Muscle of back (tissue), 11 donors: Measurements from ENCODE around the gene RTN4RL1. TPM values are rescaled to one million over a fixed set of nuclear protein-coding genes. Genes with fewer than 3 reads are reported as not detected.

Experiments used
- DNase-seq, 3 donors: peaks; one replicate each; pipeline versions ENCODE4 v3.0.0 to v3.0.0-alpha.2; 2013
- polyA plus RNA-seq, 10 donors: library from polyadenylated mRNA; unstranded; fragments of 120-200 nt; gene quantifications; one replicate each; pipeline ENCODE4 v1.2.1, GENCODE V29; 2013; ENCODE audit not compliant: insufficient read length in 10 of 10

The RTN4RL1 gene
- polyA plus RNA-seq, 10 donors, result 0.70 to 1.8 (median 1.1) TPM

DNA sequence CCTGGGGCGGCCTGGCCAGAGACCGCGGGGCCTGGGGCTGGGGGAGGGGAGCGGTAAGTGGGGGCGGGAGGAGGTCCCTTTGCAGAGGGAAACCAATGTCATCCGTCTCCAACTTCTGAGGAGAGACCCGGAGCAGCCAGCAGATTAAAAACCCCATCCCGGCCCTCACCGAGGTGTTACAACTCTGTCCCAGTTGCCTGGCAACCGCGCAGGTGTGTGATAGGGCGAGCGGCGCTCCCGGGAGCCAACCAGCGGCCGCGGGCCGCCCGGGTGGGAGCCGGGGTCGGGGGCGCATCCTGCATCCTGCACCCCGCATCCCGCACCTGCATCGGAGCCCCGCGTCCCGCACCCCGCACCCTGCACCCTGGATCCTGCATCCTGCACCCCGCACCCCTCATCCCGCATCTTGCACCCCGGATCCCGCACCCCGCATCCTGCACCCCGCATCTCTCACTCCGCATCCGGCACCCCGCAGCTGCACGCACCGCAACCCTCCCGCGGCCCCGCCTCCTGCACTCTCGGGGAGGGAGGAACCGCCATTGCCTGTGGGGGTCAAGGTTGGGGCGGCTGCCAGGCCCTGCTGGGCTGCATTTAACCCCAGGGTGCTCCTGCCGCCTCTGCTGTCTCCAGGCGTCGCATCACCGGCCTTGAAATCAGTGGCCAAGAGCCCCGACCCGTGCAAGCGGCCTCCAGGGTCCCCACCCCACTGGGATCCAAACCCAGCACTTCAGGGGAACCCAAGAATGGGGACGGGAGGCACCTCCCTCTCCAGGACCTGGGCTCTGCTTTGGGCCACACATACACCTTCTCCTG is 47.3 kb downstream of the RTN4RL1 start:
- no peak for DNase-seq

DNA sequence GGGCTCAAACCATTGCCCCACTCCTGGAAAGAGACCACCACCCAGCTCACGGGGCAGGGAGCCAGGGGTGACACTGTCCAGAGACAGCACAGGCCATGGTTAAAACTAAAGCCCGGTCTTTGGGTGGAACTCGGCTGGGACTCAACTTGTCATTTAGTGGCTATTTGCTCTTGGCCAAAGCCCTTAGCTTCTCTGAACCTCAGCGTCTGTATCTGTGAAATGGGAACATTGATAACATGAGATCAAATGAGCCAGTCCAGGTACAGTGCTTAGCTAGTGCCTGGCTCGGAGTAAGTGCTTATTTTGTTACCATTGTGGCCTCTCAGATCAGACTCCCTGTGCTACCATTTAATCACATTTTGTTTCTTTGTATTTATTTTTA is 48.5 kb downstream of the RTN4RL1 start:
- DNase-seq, result no peak

DNA sequence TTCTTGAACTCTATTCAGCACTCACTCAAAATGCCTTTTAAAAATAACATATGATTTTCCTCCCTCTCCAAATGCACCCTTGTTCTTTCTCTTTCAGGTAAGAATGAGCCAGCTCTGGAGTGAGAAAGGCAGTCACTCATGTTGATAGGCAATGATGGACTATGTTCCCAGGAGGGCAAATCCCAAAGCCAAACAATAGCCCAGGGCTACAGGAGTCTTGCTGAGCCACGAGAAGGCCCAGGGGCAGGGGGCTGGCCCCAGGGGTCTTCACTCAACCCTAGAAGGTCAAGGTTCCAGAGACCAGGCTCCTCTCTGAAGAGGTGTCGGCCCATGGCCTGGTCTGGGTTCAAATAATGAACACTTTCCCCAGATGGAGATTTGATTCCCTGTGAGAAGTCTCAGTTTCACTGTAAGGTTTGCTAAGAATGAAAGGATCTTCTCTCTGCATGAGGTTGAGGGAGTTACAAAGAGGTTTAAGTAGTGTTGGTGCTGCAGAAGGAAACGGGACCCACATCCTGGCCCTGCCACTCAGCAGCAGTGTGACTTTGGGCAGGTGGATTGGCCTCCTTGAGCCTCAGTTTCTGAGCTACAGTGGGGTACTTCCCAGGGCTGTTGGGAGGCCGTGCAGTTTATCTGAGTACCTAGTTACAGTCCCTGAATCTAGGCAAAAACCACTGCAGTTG is 49.0 kb downstream of the RTN4RL1 start:
- no peak for DNase-seq

DNA sequence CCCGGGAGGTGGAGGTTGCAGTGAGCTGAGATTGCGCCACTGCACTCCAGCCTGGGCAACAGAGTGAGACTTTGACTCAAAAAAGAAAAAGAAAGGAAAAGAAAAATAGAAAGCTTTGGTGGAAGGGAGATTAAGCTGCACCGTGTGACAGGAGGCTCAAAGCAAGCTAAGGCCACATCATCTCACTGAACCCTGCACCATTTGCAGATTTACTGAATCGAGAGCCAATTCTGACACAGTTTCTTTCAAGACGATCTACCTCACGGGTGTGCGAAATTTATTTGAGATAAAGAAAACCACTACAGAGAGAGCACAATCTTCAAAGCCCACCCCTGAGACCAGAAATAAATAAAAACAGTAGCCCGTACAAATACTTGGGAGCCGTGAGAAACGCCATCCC is 49.6 kb downstream of the RTN4RL1 start:
- DNase-seq, result no peak

DNA sequence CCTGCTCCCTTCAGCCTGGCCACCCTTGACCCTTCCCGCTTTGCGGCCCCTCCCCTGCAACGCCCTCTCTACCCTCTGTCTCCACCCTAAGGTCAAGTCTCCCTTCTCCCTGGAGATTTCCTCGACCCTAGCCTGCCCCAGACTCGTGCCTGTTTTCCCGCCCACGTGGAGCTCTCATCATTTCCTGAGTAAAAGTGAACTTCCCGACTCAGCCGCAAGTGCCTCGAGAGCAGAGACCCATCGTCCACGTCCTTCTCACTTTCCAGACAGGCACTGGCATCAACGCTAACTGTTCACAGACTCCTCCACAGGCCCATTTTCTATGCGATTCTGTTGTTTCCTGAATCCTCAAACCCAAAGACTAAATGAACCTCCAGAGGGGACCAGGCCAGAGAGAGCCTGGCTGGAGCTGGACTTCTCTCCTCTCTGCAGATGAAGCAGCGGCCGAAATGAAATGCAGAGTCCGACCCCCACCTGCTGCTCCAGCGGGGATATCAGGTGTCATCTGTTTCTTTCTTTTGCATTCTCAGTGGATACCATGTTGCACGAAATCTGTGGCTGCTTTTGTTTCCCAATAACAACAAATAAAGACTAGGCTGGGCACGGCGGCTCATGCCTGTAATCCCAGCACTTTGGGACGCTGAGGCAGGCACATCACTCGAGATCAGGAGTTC is 52.5 kb downstream of the RTN4RL1 start:
- peak in 1 of 3 donors; percentile 65 for DNase-seq

DNA sequence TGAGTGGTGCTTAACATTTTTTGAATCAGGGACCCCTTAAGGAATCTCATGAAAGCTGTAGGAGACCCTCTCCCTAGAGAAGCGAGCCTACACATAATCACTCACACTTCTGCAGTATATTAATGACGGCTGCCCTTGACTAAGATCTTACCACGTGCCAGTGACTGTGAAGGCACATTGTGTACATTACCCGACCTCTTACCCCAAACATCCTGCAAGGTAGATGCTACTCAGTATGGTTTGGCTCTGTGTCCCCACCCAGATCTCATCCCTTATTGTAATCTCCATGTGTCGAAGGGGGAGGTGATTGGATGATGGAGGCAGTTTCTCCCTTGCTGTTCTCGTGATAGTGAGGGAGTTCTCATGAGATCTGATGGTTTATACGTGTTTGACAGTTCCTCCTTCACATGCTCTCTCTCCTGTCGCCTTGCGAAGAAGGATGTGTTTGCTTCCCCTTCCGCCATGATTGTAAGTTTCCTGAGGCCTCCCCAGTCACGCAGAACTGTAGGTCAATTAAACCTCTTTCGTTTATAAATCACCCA is 54.2 kb downstream of the RTN4RL1 start:
- no peak for DNase-seq

DNA sequence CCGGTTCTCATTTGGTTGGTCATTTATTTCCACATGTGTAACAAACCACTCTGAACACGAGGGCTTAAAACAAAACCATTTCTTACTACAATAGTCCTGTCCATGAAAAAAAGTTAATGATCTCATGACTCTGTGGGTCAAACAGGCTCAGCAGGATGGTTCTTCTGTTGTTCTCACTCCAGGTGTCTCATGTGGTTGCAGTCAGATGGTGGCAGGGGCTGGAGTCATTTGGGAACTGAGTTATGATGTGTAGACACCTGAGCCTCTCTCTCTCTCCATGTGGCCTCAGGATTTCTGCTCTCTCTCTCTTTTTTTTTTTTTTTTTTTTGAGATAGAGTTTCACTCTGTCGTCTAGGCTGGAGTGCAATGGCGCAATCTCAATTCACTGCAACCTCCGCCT is 55.4 kb downstream of the RTN4RL1 start:
- DNase-seq, result no peak

DNA sequence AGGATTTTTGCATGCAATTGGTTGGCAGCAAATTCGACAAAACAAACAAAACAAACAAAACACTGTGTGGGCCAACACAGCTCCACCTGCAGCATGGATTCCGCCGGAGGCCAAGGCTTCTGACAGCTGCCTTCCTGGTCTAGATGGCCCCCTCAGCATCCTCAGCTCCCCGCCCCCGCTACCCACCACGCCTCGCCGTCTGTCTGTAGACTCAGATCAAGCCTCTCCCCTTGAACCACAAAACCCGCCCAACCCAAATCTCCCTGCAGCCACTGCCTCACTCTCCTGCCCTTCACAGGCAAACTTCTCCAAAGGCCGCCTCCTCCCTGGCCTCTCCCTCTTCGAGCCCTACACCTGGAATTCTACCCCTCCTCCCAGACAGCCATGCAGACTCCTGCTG is 57.9 kb downstream of the RTN4RL1 start:
- DNase-seq, result no peak

DNA sequence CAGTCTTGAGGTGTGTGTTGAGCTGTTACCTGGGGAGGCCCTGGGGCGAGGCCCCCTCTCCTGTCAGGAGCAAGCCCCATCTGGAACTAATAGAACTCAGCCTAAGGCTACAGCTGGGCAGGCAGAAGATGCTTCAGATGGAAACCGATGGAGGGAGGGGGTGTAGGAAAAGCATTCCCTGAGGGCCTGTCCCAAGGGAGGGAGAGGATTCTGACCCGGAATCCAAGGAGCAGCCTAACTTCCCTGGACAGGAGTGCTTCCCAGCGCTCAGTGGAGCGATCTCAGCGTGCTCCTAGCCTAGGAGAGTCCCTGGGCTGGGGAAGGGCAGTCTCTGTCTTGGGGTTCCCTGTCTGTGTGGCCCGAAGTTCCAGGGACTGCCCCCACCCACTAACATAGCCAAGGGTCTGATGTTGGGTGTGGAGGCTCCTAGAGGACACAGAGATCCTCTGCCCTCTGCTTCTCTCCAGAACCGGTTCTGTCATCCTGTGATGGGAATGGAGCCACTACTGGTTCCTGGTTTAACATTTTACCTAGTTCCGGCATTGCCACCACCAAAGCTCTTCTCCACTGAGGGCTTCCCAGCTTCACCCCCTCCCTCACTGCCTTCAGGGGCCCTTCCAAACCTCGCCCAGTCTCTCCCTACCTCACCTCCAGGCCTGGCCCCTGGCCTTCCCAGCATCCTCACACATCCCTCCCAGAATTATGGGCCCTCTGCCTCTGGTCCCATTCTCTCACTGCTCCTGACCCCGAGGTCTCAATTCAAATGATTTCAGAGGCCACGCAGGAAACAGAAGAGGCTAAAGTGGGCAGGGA is 58.7 kb downstream of the RTN4RL1 start:
- no peak for DNase-seq

DNA sequence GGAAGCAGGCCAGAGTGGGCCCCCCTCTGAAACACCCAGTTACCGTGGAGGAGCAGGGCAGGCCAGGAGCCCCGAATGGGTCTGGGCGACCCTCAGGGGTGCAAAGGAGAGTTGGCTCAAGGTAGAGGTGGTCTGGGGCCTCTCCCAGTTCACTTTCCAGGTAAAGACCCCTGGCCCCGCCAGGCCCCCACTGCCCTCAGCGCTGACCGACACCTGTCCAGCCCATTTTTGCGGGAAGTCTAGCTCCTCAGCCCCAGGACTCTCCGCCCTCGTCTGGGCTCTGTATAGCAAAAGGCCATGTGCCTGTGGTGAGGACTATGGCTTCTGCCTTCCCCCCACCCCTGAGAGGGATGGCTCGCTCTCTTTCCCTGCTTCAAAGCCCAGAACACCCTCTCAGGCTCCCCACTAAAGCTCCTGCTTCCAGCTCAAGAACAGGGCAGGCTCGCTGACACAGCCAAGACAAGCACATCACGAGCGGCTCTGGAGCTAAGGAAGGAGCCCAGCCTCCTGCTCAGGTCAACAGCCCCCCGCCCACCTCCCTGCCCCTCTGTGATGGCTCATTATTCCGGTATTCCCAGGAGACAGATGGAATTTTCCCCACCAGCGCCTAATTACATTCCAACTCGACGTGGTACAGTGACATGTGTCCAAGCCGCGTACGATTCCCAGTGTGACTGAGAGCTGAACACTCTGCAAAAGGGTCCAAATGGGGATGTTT is 59.4 kb downstream of the RTN4RL1 start:
- no peak for DNase-seq

DNA sequence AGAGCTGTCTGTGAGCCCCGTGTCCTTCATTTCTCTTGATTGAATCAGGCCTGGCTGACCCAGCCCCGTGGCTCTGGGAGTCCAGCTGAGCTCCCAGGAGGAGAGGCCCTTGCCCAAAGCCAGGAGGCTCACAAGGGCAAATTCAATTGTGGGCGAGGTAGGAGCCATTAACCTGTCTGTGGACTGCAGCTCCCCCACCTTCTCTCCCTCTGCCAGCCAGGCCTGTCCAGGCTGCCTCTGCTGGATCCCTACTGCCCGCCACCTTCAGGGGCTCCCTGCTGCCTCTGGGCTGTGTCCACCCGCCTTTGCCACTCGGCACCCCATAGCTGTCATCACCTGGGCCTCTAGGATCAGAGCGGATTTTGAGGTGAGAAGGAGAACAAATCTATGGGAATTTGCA is 61.9 kb downstream of the RTN4RL1 start:
- no peak for DNase-seq

DNA sequence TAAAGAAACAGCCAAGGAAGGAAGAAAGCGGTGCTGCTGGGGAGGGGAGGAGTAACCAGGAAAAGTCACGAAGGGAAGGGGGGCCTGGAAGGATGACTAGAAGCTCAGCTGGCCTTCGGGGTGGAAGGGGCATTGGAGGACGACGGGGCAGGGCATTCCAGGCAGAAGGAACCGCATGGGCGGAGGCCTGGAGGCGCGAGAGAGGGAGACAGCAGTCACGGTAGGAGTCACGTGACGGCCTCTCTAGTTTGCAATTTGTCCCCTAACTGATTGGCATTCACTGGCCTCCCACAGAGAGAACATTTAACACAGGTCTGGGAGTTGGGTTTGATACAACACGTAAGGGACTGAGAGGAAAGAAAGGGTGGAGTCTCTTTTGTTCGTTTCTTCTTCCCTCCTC is 63.9 kb downstream of the RTN4RL1 start:
- no peak for DNase-seq

DNA sequence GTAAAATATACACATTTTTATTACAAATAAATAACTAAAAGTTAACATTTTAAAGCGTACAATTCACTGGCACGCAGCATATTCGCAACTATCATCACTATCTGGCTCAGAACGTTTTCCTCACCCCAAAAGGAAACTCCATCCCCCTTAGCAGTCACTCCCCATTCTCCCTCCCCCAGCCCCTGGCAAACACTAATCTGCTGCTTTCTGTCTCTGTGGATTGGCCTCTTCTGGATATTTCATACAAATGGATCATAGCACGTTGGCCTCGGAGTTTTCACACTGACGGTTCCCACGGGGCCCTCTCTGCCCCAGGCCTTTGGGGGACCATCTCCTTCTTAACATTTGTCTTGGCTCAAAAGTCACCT is 64.6 kb downstream of the RTN4RL1 start:
- no peak for DNase-seq

DNA sequence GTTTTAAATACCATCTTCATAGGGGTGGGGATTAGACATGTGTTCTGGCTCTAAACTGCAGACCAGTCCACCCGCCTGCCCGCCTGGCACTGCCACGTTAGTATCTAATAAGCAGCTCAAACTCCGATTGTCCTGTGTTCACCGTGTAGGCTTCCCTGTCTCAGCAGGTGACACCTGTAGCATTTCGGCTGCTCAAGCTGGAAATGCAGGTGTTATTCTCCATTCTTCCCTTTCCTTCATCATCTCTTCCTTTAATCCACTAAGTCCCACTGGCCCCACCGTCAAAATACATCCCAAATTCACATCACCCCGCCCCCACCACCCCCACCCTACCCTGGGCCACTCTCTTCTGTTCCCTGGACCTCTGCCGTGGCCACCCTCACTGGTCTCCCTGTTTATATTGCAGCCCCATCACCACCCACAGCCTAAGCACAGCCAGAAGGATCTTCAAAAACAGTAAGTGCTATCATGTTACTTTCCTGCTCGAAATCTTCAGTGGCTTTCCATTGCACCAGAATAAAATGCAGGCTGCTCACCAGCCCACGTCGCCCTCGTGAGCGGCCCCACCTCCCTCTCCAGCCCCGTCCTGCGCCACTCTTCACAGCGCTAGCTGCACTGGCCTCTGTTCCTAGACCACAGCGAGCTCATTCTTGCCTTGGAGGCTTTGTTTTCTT is 65.1 kb downstream of the RTN4RL1 start:
- DNase-seq, result peak in 1 of 3 donors; percentile 55

DNA sequence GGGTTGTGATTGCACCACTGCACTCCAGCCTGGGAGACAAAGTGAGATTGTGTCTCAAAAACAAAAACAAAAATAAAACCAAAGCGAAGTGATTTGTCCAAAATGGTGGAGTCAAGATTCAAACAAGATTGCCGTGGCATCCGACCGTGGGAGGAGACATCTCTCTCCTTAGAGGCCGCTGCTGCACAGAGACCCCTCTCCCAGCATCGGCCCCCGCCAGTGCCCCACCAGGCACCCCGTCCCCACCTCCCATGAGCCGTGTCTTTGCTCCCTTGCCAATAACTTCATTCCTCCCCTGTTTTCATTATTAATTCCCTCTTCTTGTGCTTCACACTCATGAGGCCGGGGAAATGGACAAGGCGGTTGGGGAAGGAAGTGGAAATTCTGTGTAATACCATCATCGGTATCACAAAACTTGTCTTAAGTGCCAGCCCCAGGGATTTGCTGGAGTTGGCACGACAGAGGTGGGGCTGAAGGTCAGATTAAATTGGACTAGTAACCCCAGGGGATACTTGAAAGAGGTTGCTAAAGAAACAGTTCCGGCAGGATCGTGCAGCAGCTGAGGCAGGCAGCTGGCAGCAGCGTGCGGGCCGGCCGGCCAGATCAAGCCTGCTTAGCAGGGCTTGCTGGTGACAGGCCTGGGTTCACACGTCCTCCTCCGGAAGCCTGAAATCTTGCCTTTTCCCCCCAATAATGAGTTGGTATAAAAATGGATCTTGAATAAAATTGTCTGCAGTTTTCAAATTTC is 66.8 kb downstream of the RTN4RL1 start:
- DNase-seq, result peak in 1 of 3 donors; percentile 58

DNA sequence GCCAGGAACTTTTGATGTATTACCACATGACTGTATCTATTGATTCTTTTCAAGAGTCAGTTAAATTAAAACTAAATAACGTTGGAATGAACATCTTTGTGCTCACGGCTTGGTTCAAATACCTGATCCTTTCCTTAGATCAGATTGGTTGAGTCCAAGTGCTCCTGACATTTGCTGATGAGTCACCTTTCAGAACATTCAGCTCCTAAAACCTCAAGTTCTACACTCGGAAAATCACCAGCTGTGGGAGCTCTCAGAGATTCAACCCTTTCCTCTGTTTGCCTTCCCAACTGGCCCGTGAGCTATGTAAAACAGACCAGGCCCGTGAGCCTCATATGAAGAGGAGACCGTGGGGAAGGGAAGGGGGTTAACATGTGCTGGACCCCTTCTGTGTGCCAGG is 68.1 kb downstream of the RTN4RL1 start:
- no peak for DNase-seq

DNA sequence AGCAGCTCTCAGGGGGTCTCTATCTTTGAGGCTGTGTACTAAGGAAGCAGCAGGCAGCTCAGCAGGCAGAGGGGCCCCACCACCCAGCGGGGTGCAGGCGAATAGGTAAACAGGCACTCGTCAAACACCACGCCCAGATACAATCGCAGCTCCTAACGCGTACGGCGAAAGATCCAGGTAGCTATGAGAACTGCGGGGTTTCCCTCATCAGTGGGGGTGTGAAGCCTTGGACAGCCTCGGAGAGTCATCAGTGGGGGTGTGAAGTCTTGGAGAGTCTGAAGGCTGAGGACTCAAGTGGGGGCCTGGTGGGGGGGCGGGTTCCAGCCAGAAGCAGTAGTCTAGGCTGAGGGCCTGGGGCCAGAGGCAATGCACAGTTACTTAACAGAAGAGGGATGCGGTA is 69.0 kb downstream of the RTN4RL1 start:
- DNase-seq, result no peak

DNA sequence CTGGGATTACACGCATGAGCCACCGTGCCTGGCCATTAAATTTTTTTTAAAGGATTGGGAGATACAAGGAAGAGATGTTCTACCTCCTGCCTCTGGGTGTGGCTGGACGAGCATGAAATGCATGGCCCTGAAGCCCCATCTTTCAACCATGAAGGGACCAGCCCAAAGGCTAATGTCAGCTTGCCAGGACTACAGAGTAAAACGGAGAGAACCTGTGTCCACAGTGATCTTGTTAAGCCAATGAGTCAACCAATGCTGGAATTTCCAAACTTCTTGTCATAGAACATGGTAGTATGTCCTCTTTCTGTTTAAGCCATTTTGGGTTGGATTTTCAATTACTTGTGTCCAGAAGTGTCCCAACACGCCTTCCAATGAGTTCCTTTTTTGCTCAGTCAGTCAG is 71.3 kb downstream of the RTN4RL1 start:
- no peak for DNase-seq

DNA sequence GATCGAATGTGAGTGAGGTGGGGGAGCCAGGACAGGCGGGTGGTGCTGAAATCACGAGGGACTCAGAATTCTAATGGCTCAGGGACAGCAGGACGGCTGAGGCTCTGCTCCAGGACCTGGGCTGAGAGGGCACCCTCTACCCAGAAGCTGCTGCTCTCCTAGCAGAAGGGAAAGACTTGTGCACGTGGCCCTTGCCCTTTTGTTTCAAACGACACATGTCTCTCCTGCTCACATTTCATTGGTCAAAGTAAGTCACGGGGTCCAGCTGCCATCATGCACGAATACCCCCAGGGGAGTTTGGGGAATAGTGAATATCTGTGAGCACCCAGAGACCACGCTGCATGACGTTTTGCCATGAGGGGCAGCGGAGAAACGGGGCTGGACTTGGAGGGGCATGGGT is 73.2 kb downstream of the RTN4RL1 start:
- no peak for DNase-seq

DNA sequence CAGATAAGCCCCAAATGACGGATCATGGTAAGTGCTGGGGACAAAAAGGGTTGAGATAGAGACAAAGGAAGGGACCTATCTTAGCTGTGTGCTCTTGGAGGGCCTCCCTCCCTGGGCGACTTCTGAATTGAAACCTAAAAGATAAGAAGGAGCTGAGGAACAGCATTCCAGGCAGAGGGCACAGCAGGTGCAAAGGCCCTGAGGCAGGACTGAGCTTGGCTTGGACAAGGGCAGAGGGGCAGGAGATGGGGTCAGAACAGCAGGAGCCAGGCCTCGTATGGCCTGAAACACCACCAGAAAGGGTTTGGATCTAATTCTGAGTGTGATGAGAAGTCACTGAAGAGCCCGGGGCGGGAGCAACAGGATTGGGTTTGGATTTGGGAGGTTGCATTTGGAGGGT is 75.4 kb downstream of the RTN4RL1 start:
- no peak for DNase-seq
